ENCODE measurements around the gene WASF3.

WASF3 gene

DNA sequence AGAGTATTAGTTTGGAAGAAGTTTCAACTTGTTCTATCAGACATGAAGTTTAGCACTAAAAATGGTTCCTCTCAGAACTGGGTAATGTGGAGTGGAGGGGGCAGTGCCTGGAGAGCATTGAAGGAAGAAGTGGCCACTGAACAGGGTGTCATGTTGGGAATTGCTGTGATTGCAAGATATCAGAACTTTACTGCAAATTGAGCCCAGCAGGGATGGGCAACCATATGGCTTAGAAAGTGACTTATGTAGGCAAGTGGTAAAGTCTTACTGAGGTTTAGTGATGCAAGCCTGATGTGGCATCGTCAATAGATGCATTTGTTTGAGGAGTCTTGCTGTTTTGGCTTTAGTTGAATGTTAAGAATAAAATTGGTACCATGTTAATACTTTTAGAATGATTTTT, 31.7 kb downstream of the WASF3 start:
- TF ChIP-seq, protein P1, sequence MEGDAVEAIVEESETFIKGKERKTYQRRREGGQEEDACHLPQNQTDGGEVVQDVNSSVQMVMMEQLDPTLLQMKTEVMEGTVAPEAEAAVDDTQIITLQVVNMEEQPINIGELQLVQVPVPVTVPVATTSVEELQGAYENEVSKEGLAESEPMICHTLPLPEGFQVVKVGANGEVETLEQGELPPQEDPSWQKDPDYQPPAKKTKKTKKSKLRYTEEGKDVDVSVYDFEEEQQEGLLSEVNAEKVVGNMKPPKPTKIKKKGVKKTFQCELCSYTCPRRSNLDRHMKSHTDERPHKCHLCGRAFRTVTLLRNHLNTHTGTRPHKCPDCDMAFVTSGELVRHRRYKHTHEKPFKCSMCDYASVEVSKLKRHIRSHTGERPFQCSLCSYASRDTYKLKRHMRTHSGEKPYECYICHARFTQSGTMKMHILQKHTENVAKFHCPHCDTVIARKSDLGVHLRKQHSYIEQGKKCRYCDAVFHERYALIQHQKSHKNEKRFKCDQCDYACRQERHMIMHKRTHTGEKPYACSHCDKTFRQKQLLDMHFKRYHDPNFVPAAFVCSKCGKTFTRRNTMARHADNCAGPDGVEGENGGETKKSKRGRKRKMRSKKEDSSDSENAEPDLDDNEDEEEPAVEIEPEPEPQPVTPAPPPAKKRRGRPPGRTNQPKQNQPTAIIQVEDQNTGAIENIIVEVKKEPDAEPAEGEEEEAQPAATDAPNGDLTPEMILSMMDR (IDR thresholded peaks at IDR 0.05; ENCODE audit: extremely low read depth, missing control alignments), result no peak
- DNase-seq (ENCODE audit: low spot score), result no peak

DNA sequence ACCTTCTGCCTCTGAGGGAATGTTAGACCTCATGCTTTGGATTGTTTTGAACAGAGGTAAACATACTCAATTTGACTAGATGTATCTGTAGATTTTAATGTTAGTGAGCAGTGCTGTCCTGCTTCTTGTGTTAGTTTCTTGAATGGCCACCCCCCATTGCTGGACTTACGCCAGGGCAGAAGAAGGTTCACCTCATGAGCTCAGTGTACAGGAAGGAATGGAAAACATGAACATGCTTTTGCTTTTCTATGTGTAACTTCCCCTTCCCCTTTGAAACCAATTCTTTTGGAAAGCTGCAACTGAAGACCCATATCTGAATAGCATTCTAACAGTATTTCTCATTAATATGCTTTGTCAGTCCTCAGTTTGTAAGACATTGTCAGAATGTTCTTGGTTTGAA, 32.3 kb downstream of the WASF3 start:
- no peak for DNase-seq (ENCODE audit: low spot score)

DNA sequence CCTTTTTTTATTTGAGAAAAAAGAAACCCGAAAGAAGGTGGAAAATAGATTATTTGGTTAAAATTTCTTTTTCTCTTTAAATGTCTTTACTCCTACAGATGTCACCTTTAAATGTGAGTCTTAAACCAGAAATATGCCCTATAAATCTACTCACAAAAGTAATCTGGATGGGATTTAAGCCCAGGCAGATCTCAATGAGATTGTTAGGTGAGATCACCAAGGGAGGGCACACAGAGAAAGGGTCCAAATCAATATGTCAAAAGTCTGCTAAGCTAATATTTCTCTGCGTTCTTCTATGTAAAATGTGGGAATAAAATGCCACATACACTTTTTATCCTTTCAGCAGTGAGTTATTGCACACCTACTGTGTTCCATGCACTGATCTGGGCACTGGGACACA, 32.9 kb downstream of the WASF3 start:
- TF ChIP-seq, protein P1 (IDR thresholded peaks at IDR 0.05; ENCODE audit: extremely low read depth, missing control alignments), result no peak

More for the DNA sequence above, 32.3 kb downstream of the WASF3 start:
- TF ChIP-seq, protein P1 (IDR thresholded peaks at IDR 0.05; ENCODE audit: extremely low read depth, missing control alignments), result no peak

DNA sequence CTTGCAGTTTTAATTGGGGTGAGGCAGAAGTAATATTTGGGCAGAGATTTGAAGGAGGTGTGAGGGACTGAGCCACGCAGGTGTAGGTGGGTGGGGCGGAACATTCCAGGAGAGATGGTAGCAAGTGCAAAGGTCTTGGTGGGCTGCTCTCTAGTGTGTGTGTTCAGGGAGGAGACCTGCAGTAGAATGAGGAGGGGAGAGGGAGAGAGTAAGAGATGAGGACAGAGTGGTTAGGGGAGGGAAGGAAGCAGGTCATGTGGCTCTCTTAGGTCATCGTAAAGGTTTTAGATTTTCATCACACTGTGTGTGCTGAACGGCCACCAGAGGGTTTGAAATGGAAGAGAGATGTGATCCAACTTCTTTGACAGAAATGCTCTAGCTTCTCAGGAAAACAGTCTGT, 33.5 kb downstream of the WASF3 start:
- DNase-seq (ENCODE audit: low spot score), result no peak
- TF ChIP-seq, protein P1 (IDR thresholded peaks at IDR 0.05; ENCODE audit: extremely low read depth, missing control alignments), result no peak

More for the DNA sequence above, 32.9 kb downstream of the WASF3 start:
- no peak for DNase-seq (ENCODE audit: low spot score)

DNA sequence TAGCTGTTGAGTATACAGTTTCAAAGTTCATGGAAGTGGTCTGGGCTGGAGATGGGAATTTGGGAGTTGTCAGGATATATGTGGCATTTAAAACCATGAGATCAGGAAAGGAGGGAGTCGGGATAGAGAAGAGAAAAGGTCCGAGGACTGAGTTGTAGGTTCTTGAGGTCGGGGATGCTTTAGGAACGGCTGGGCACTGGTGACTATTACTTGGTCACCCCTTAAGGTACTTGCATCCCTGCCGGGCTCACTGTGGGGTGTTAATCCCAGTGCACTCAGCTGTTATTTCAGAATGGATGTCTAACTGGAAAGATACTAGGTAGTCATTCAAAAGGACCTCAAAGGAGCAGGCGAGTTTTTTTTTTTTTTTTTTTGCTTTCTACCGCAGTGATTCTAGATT, 34.2 kb downstream of the WASF3 start:
- DNase-seq (ENCODE audit: low spot score), result no peak
- TF ChIP-seq, protein P1 (IDR thresholded peaks at IDR 0.05; ENCODE audit: extremely low read depth, missing control alignments), result no peak

DNA sequence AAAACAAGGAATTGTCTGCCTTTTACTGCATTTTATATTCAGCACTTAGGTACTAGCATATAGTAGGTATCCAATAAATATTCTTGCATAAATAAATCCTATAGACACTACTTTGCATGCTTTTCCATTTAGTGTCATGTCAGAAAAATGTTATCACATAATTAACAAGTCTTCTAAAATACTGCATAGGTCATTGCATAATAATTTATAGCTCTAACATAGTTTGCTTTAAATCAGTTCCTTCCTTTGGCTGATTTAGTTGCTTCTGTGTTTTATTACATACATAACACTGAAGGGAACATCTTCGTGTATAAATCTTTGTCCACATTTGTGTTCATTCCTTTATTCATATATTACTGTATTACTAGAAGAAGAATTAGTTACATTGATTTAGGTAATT, 36.2 kb downstream of the WASF3 start:
- TF ChIP-seq, protein P1 (IDR thresholded peaks at IDR 0.05; ENCODE audit: extremely low read depth, missing control alignments), result no peak
- DNase-seq (ENCODE audit: low spot score), result no peak

DNA sequence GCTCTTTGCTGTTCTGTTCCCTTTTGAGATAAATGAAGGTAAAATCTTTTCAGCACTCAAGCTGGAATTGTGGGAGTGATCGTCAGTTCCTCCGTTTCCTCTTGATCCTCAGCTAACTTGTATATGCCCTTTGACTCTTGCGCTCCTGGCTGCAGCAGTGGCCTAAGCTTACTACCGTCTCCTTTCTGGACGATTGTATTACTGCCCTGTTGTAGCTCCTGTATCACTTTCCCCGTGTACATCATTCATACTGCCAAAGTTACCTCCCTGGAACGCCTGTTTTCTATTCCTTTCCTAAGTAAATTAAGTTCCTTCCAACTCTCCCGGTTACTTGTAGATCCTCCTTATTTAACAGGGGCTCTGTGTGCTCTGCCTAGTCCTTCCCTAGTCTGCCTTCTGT, 36.9 kb downstream of the WASF3 start:
- TF ChIP-seq, protein P1 (IDR thresholded peaks at IDR 0.05; ENCODE audit: extremely low read depth, missing control alignments), result no peak

More for the DNA sequence above, 36.9 kb downstream of the WASF3 start:
- no peak for DNase-seq (ENCODE audit: low spot score)

All from GM20000 (cell line).